ENCODE measurements around the gene NDOR1.

The NDOR1 gene

DNA sequence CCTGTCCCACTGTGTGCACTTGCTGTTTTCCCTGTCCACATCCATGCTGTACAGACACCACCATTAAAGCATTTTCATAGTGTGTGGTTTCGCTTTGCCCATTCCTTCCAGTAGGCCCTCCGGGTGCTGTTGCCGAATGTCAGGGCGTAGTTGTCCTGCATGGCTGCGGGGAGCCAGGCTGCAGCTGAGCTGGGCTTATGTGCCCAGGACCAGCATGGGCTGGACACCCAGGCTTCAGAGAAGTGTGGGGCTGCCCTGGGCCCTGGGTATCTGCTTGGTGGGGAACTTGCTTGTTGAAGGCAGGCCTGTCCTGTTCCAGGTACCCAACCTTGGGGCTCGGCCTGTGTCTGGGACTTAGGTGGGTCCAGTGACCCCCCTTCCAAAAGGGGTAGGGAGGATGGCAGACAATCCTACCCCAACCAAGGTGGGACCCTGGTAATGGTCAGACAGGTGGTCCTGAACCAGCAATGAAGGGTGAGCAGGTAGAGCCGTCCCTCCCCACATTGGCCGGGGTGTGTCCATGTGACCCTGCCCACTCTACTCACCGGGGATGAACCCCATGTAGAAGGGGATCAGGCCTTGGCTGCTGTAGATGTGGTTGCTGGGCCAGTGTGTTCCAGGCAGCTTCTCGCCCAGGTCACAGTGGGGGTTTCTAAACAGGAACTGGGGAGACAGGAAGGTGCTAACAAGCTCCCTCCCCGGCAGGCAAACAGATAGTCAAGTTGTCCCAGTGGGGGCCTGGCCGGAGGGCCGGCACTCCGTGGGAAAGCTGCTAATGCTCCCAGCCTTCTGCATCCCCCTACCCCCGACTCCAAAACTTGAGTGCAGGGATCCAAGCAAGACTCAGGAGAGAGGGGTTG, 38.4 kb downstream of the NDOR1 start:
- DNase-seq (ENCODE audit: low read depth), result no peak

DNA sequence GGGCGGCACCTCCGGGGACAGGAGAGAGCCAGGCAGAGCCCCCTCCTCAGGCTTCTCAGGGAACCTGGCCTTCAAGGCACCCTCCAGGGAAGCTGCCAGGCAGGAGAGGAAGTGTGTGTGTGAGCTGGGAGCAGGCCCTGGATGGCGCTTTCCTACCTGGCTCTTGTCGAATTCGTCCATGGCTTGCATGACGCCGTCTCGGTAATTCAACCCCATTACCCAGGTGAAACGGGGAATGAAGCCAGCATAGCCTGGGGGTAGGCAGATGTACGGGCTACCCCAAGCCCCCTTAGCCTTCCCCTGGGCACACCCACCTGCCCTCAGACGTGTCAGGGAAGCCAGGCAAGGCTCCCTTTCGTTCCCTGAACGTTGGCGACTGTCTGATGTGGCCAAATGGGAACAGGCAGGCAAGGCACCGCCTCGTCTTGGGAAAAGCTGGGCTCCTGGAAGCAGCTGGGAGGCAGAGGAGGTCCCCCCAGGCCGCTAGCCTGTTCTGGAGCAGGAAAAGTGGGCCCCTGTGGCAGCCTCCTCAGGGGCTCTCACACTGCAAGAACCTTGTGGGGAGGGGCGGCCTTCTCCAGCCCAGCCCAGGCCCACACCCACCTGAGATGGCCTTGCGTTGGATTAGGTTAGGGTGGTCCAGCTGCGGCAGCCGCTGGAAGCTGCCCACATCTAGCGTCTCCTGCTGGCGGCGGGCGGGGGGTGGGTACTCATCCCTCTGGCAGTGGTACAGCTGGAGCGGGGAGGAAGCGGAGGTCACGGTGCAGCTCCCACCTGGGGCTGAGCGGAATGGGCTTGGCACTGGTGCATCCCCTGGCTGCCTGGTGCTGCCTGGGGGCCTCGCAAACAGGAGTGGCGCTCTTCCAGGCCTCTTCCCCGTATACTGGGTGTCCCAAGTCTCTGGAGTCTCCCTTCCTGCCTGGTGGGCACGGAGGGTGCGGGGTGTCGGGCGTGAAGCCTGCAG, 39.3 kb downstream of the NDOR1 start:
- DNase-seq (ENCODE audit: low read depth), result no peak

DNA sequence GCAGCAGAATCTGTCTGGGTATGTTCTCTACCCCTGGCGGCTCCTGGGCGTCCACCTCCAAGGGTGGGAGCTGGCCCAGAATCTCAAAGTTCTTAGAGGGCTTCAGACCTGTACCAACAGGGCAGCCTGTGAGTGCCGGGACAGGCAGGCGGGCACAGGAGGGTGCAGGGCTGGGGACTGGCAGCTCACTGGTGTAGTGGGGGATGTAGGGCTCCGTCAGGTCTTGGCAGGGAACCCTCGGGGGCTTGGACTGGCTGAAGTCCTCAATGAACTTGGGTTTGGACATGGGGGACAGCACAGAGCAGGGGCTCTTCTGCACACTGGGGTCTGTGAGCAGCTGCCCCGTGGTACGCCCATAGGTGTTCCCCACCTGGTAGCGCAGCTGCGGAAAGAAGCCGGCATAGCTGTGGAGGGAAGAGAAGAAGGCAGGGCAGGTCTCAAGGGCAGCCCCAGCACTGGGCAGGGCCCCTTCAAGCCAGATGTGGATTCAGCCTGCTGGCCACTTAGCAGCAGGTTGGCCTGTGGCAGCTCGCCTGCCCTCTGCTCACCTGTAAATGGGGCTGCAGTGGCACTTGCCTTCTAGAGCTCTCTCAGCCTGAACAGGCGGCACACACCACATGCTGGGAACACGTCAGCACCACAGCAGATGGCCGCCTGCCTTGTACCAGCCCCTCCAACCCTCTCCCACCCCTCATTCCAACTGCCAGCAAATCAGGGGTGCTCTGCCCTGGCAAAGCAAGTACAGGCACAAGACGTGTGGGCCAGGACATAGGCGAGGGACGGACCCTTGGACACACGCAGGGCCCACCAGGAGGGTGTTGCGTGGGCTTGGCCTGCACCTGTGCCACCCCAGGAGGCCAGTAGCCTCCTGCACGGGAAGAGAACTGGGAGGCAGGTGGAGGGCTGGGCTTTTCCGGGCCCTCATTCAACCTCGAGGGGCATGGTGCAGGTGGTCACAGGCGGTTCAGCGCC, 40.2 kb downstream of the NDOR1 start:
- no peak for DNase-seq (ENCODE audit: low read depth)

DNA sequence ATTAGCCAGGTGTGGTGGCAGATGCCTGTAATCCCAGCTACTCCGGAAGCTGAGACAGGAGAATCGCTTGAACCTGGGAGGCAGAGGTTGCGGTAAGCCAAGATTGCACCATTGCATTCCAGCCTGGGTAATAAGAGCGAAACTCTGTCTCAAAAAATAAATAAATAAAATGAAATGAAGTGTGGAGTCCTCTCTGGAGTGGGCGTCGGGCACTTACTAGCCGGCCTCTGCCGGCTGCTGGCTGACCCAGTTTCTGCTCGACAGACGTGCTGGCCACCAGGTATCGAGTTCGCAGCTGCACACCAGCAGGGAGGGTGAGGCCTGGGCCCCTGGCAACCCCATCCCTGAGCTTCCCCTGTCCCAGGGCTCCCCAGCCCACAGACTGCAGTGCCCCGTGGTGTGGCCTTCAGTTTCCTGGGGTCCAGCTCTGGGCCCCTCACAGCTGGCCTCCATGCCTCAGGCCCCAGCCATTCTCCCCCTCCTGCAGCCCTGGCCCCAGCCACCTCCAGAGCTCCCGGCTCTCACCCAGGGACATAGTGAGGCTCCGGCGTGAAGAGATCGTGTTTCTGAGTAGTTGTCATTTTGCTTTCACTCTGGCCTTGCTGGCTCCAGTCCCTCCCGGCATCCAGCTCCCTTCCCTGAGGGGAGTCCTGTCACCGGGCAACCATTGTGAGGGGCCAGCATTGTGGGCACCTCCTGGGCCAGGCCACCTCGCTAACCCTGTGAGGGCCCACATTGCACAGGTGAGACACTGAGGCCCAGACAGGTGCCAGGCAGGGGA, 41.8 kb downstream of the NDOR1 start:
- DNase-seq (ENCODE audit: low read depth), result peak; percentile 54

DNA sequence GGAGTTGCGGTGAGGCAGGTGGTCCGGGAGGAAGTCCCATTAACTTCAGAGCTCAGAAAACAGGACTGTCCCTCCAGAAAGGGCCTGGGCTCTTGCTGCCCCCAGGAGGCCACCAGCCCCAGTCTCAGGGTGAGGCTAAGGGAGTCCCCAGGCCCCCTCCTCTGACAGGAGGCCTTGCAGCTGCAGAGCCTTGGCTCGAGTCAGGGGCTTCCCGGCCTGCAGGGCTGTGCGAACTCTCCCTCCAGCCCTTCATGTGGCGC, 42.3 kb downstream of the NDOR1 start:
- DNase-seq (ENCODE audit: low read depth), result no peak

DNA sequence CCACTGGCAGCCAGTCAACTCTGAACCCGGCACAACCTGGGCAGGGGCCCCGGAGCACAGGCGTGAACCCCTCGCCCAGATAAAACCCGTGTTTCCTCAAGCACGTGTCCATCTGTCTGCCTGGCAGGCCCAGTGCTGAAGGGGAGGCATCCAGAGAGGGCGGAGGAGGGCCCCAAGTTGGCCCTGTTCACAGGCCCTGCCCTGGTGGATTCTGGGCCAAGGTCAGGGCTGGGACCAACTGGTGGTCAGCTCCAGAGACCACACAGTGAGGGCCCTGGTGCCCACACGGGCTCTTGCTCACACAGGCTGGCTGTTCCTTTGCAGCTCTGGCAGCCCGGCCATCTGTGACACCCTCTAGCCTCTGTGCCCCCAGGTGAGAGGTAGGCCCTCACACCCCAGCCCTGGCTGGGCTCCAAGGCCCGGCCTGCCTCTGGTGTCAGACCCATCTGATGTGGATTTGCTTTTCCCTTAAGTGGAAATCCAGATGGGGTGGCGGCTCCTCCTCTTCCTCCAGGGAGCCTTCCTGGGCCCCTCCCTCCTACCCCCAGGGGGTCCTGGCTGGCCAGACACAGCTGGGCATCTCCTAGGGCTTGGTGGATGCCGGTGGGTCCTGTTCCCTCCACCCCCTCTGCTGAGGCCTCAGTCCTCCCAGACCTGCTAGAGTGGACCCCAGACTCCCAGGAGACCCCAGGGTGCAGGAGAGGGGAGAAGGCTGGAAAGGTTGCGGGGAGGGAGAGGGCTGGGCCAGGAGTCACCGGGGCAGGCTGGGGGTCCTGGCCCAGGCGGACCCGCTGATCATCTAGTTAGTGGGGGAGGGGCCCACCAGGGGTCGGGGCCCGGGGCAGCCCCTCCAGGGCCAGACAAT, 45.1 kb downstream of the NDOR1 start:
- no peak for DNase-seq (ENCODE audit: low read depth)

DNA sequence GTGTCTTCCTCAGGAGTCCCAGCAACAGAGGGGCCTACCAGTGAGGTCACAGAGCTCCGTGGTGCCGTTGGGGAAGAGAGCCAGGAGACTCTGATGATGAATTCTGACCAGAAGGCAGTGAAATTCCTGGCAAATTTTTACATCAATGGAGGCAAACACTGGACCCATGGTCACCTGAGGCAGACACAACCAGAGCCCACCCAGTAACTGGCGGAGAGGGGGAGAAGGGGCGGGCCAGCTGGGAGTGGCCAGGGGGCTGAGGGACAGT, 45.6 kb downstream of the NDOR1 start, which contains the start of gene STPG3:
Gene STPG3, plus strand, starts transcription at position 93 of the 268 bp plus-strand sequence. Its CDS starts 1 bp downstream, at position 94.
- no peak for DNase-seq (ENCODE audit: low read depth)

DNA sequence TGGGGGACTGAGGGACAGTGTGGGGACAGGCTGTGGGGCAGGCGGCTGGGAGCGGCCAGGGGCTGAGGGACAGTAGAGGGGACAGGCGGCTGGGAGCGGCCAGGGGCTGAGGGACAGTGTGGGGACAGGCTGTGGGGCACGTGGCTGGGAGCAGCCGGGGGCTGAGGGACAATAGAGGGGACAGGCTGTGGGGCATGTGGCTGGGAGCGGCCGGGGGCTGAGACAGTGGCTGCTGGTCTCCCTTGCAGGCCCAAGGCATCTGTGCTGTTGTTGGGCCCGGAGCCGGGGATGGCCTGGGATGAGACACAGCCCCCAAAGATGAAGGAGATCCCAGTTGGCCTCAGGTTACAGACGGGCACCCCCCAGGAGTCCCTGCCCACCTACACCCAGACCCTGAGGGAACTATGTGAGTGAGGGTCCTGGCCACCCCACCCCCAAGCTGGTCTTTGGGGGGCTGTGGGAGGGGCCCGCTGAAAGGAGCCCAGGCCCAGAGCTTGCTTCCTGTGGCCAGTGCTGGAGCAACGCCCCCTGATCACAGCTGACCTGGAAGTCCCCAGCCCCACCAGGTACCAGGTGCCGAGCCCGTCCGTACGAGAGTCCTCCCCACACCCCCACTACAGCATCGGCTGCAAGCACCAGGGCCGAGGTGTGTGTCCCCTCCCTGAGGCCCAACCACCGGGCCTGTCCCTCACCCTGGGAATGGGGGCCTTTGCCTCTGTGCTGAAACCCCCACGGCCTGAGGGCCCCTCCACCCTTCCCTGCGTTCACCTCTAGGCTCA, 46.2 kb downstream of the NDOR1 start:
- DNase-seq (ENCODE audit: low read depth), result no peak

DNA sequence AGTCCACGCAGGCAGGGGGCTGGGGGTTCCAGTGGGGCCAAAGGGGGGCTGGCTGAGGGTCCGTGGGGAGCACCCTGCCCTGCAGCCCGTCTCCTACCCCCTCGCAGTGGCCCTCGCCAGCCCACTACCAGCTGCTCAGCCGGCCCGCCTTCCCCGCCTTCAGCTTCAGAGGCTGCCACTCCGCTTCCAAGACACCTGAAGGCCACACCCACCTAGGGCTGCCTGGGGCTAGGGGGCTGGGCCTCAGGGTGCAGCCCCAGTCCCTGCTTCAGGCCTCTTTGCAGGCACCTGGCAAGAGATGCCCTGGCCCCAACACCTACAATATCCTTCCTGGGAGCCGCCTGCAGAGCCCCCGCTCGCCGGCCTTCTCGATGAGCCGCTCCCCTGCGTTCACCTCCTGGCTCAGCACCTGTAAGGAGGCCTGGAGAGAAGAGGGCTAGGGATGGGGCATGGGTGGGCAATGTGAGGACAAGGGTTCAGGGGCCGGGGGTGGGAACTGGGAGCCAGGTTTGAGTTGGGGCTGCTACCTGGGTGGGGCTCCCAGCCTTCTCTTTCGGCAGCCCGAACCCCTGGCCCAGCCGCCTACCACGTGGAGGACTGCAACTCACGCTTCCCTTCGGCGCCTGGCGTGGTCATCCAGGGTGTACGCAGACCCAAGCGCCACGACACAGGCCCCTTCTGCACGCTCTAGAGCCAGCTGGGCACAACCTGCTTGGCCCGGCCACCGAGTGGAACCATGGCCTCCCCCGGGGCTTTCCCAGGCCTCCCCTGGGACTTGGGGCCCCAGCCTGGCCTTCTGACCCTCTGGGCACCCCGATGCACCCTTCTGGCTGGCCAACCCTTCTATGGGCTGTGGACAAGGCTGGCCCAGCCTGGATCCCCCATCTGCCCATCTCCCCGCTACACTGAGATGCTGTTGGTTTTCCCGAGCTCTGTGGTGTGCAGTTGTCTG, 47.3 kb downstream of the NDOR1 start:
- DNase-seq (ENCODE audit: low read depth), result no peak

DNA sequence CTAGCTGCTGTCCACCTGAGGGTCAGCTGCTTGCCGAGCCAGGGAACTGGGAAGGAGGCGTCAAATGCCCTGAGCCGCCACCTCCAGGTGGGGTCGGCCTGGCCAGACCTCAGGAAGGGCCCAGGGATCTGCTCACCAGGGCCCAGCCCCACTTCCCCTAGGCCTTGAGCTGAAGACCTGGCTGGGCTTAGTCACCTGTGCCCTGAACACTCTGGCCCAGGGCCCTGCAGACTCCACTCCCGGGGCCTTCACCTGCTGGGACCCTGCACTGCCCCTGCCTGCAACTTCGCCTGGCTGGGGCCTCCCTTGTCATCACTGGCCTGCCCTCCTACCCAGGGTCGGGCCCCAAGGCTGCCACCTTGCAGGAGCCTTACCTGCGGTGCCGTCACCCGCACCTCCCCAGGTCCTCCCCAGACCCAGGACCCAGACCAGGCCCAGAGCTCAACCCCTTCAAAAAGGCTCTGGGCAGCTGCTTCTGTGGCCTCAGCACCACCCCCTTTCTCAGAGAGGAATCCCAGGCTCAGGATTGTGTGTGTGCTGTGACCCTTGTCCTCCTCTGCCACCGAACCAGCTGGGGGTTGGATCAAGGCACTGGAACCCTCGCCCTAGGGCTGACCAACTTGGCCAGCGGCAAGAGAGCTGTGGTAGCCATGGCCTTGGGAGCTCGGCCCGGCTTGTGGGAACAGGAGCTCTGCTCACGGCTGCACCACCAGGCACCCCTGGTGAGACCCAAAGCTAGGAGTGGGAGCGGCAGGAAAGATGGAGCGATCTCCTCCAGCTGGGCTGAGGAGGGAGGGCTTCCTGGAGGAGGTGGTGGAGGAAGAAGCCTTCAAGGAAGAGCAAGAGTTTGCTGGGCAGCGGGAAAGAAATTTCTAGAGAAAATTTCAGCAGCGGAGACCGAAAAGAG, 48.5 kb downstream of the NDOR1 start:
- no peak for DNase-seq (ENCODE audit: low read depth)

DNA sequence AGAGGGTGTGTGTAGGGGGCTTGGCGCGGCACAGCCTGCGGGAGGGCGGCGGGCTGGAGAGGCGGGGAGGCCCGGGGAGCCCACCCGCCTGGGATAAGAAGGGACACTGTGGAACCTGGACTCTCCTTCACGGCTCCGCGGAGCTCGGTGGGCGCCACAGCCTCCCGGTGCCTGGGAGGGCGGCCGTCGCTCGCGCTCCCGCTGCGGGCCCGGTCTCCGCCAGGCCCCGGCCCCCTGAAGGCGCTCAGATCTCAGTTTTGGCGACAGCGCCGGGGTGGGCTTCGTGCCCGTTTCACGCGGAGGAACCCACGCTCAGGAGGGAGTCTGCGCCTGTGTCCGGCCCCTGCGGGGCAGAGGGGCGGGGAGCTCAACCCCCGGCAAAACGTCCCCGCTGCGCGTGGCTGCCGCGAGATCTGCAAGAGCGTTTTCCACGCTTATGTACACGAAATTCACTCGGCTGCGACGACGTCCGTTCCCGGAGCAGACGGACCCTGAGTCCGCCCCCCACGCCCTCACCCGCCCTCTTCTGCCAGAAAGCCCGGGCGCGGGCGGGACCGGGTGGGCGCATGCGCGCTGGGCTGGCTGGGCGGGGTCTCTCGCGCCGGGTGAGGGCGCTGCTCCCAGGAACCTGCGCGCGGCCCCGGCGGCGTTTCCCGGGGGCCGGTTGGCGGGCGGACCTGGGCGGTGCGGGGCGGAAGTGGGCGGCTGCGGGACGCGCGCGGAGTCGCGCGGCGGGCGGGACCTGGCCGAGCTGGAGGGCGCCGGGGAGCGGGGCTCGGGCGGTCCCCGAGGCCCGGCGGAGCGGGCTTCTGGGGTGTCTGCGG, 49.3 kb downstream of the NDOR1 start, which contains the start of gene NELFB:
Gene NELFB, plus strand, starts transcription at position 704 of the 824 bp plus-strand sequence.
- DNase-seq (ENCODE audit: low read depth), result peak; percentile 80

DNA sequence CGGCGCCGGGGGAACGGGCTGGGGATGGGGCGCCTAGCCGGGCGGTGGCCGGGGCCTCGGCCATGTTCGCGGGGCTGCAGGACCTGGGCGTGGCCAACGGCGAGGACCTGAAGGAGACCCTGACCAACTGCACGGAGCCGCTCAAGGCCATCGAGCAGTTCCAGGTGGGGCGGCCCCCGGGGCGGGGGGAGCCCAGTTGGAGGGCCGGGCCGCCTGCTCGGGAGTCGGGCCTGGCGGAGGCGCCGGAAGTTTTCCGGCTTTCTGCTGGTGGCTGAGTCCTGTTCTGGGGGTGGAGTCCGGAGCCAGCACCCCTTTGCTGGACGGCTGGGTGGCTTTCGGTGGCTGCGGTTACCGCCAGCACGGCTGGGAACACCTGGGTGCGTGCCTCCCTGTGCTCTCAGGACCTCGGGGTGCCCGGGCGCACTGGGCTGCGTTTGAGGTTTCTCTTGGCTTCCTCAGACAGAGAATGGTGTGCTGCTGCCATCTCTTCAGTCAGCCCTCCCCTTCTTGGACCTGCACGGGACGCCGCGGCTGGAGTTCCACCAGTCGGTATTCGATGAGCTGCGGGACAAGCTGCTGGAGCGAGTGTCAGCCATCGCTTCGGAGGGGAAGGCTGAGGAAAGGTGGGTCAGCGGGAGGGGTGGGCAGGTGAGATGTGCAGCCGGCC, 50.1 kb downstream of the NDOR1 start:
- peak; percentile 23 for DNase-seq (ENCODE audit: low read depth)

DNA sequence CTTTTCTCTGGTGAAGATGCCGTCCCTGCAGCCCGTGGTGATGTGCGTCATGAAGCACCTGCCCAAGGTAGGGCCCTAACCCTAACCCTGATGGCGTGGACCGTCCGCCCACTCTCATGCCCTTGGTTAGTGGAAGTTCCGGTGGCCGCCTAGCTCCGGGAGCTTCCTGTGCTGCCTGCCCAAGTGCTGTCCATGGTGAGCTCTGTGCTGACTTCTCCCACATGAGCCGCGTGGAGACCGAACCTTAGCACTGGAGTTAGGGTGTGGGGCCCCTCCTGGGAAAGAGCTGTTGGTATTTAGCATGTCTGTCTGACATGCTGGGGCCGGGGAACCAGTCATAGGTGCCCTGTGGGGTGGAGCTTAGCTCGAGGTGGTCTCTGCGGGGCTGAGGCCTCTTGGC, 50.9 kb downstream of the NDOR1 start:
- DNase-seq (ENCODE audit: low read depth), result no peak

DNA sequence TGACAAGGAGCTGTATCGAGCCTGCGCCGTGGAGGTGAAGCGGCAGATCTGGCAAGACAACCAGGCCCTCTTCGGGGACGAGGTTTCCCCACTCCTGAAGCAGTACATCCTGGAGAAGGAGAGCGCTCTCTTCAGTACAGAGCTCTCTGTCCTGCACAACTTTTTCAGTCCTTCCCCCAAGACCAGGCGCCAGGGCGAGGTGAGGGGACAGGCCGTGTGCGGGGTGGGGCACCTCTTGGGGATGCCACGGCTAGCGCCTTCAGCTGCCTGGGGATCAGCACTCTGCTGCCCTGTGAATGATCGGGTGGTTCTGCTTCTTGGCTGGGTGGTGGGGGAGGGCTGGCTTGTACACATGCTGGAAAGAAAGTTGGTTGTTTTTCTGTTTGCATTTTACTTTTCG, 51.4 kb downstream of the NDOR1 start:
- DNase-seq (ENCODE audit: low read depth), result no peak

DNA sequence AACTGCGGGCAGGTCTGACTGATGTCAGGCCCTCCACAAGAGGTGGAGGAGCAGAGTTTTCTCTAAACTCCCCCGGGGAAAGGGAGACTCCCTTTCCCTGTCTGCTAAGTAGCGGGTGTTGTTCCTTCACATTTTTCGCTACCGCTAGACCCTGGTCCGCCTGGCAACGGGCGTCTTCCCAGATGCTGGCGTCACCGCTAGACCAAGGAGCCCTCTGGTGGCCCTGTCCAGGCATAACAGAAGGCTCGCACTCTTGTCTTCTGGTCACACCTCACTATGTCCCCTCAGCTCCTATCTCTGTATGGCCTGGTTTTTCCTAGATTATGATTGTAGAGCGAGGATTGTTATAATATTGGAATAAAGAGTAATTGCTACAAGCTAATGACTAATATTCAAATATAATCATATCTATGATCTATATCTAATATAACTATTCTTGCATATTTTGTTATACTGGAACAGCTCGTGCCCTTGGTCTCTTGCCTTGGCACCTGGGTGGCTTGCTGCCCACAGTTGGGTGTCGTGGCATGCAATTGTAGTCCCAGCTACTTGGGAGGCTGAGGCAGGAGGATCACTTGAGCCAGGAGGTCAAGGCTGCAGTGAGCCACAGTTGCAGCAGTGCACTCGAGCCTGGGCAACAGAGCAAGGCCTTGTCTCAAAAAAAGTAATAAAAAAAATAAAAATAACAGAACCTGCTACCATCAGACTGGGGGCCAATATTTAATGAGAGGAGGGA, 56.8 kb downstream of the NDOR1 start:
- DNase-seq (ENCODE audit: low read depth), result peak; percentile 41

All from iris pigment epithelial cell (primary cell).